Transverse colon (tissue), 3 donors: ENCODE results near the gene GPER1.

Experiments used
- EP300 ChIP-seq: sonication (generic); formaldehyde crosslinking; IDR thresholded peaks from one replicate; pipeline ENCODE4 v1.6.1; 2017; ENCODE audit warnings: antibody characterized with exemption, low read depth
- POLR2A ChIP-seq: fragments of 450-650 bp; IDR thresholded peaks from one replicate; pipeline ENCODE4 v1.6.1; 2016; ENCODE audit warnings: antibody characterized with exemption, mild to moderate bottlenecking, moderate library complexity
- TF ChIP-seq, protein P1 (sequence below), 5 experiments: fragments of 200-600 bp in 3 of 5; fragments of 450-650 bp in 2 of 5; sonication (generic) in 3 of 5; IDR thresholded peaks; 1 replicate in 2 of 5; 2 replicates in 3 of 5; pipeline ENCODE4 v1.5.1; 2016 to 2017; ENCODE audit warnings: antibody characterized with exemption in 5 of 5, inconsistent platforms in 3 of 5, mild to moderate bottlenecking in 2 of 5, moderate library complexity in 1 of 5

DNA sequence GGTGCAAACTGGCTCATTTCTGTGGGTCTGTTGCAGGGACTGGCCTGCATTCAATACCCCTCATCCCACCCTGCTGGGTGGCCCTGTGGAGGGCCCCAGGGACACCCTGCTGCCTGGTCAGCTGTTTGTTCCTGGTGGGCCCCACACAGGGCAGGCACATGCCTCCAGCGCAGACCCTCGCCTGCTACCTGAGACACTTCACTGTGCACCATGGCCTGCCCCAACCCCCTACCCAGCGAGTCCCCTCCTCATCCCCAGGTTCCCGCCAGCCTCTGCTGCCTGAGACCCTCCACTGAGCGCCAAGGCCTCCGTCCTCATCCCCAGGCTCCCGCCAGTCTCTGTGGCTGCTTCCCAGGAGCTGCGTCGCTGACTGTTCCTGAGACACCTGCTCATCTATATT is 26.7 kb upstream of the GPER1 start:
- TF ChIP-seq, protein P1, sequence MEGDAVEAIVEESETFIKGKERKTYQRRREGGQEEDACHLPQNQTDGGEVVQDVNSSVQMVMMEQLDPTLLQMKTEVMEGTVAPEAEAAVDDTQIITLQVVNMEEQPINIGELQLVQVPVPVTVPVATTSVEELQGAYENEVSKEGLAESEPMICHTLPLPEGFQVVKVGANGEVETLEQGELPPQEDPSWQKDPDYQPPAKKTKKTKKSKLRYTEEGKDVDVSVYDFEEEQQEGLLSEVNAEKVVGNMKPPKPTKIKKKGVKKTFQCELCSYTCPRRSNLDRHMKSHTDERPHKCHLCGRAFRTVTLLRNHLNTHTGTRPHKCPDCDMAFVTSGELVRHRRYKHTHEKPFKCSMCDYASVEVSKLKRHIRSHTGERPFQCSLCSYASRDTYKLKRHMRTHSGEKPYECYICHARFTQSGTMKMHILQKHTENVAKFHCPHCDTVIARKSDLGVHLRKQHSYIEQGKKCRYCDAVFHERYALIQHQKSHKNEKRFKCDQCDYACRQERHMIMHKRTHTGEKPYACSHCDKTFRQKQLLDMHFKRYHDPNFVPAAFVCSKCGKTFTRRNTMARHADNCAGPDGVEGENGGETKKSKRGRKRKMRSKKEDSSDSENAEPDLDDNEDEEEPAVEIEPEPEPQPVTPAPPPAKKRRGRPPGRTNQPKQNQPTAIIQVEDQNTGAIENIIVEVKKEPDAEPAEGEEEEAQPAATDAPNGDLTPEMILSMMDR (IDR thresholded peaks at IDR 0.05) = no peak
- TF ChIP-seq POLR2A (no peak), EP300 (no peak)
